Hematopoietic multipotent progenitor cell treated with erythropoietin and hydrocortisone succinate and interleukin-3 and kit ligand, for 17 days (in vitro differentiated cells): ENCODE data around the gene TULP4.

Experiments used
- DNase-seq: peaks from one replicate; pipeline ENCODE4 v3.0.0-alpha.2; 2015; ENCODE audit warnings: low spot score

The TULP4 gene

GRCh38 chr6:158559895-158560835 lies 247.9 kb downstream of the TULP4 start, which contains the start of gene TMEM181:
Gene TMEM181, plus strand, starts transcription at chr6:158560091. Its CDS starts 134 bp downstream, at chr6:158560225.
- DNase-seq: peak; percentile 73

GRCh38 chr6:158560836-158561320 lies 248.6 kb downstream of the TULP4 start:
- DNase-seq: no peak
